PC-9 (cell line): ENCODE measurements around the gene STUM. TPM values are rescaled to one million over a fixed set of nuclear protein-coding genes. Genes with fewer than 3 reads are reported as not detected.
"Not testable (repeated sequence)": the region's sequence is repeated elsewhere in the genome, so short reads cannot be mapped to it uniquely, and the experiment has no call there.

Experiments used
- Bru-seq: library from RNA; stranded (reverse); fragments of 400-500 nt; gene quantifications from one replicate; lab custom pipeline; 2021; lab: Mats Ljungman, UMichigan
- BruChase-seq, 2 experiments: library from RNA; stranded (reverse); fragments of 400-500 nt; gene quantifications; one replicate each; lab custom pipeline; 2021; lab: Mats Ljungman, UMichigan
- BruUV-seq: library from RNA; stranded (reverse); fragments of 400-500 nt; replicated peaks from 2 replicates; lab custom pipeline; 2021; lab: Mats Ljungman, UMichigan
- CTCF ChIA-PET: fragments of 300-600 bp; sonication (Branson Sonifier 250); formaldehyde crosslinking; loops from one replicate; lab custom pipeline; 2022; ENCODE audit warnings: antibody characterized with exemption; lab: Charles Lee
- POLR2A ChIA-PET: fragments of 300-600 bp; sonication (Branson Sonifier 250); formaldehyde crosslinking; loops from one replicate; lab custom pipeline; 2022; ENCODE audit warnings: antibody characterized with exemption; ENCODE audit not compliant: unreplicated experiment; lab: Charles Lee
- DNase-seq, 2 experiments: peaks; one replicate each; pipeline versions ENCODE4 v3.0.0 to v3.0.0-alpha.2; 2015 to 2022; ENCODE audit warnings: mixed read lengths in 1 of 2
- H2AFZ ChIP-seq: fragments of 200-600 bp; sonication (generic); 2 replicates; pipeline ENCODE4 v1.8.1; 2017; ENCODE audit warnings: antibody characterized with exemption
- H3F3A ChIP-seq: fragments of 200-600 bp; sonication (generic); 2 replicates; pipeline ENCODE4 v1.8.1; 2017; ENCODE audit warnings: antibody characterized with exemption, mild to moderate bottlenecking, low read depth; ENCODE audit not compliant: insufficient read depth
- H3K27ac ChIP-seq: fragments of 200-600 bp; sonication (generic); 2 replicates; pipeline ENCODE4 v1.6.1; 2016; ENCODE audit warnings: mixed run types
- H3K27me3 ChIP-seq: fragments of 200-600 bp; sonication (generic); 2 replicates; pipeline ENCODE4 v1.6.1; 2016; ENCODE audit warnings: low read depth, mixed run types; ENCODE audit not compliant: insufficient read depth
- H3K36me3 ChIP-seq: fragments of 200-600 bp; sonication (generic); 2 replicates; pipeline ENCODE4 v1.6.1; 2016; ENCODE audit warnings: low read depth, mixed run types
- H3K4me1 ChIP-seq: fragments of 200-600 bp; sonication (generic); replicated peaks from 2 replicates; pipeline ENCODE4 v1.6.1; 2016; ENCODE audit warnings: mixed run types; ENCODE audit not compliant: insufficient read depth
- H3K4me2 ChIP-seq: fragments of 200-600 bp; sonication (generic); 2 replicates; pipeline ENCODE4 v1.6.1; 2017; ENCODE audit warnings: mixed run types
- H3K4me3 ChIP-seq: fragments of 200-600 bp; sonication (generic); 2 replicates; pipeline ENCODE4 v1.6.1; 2016; ENCODE audit warnings: mixed run types
- H3K79me2 ChIP-seq: fragments of 200-600 bp; sonication (generic); 2 replicates; pipeline ENCODE4 v1.6.1; 2017; ENCODE audit warnings: low read depth, mixed run types
- H3K9me2 ChIP-seq: fragments of 200-600 bp; sonication (generic); 2 replicates; pipeline ENCODE4 v1.8.1; 2017; ENCODE audit warnings: mild to moderate bottlenecking; ENCODE audit not compliant: insufficient read depth
- H3K9me3 ChIP-seq: fragments of 200-600 bp; sonication (generic); 2 replicates; pipeline ENCODE4 v1.8.1; 2016; ENCODE audit warnings: low read depth; ENCODE audit not compliant: insufficient read depth
- H4K20me1 ChIP-seq: fragments of 200-600 bp; sonication (generic); 2 replicates; pipeline ENCODE4 v1.8.1; 2017; ENCODE audit not compliant: insufficient read depth
- CTCF ChIP-seq: fragments of 200-600 bp; sonication (generic); conservative IDR thresholded peaks from 2 replicates; pipeline ENCODE4 v1.6.1; 2017; ENCODE audit warnings: mixed run types, antibody characterized with exemption, mild to moderate bottlenecking, moderate library complexity
- EZH2 ChIP-seq: fragments of 200-600 bp; sonication (generic); IDR thresholded peaks from 2 replicates; pipeline ENCODE4 v1.8.0; 2017; ENCODE audit warnings: antibody characterized with exemption, low read depth
- intact Hi-C: fragments of 100-400 bp; cut with micrococcal nuclease; formaldehyde crosslinking; loops from one replicate; pipeline ENCODE4 v1.10.0; 2022; ENCODE audit not compliant: unreplicated experiment
- long read RNA-seq: library from polyadenylated mRNA; stranded (forward); transcript quantifications from one replicate; pipeline ENCODE4 v2.0.0, GENCODE V29; 2022
- total RNA-seq: library from RNA; stranded (reverse); gene quantifications from 2 replicates; pipeline ENCODE4 v1.2.3, GENCODE V29; 2021

Gene STUM
- total RNA-seq: not detected in 2 replicates
- Bru-seq, nascent RNA: not detected
- BruChase-seq, experiment 1, labeled RNA remaining after a 2-hour chase: percentile 3 among the genes with signal in this experiment
- BruChase-seq, experiment 2, labeled RNA remaining after a 6-hour chase: not detected
- long read RNA-seq: 0 reads

GRCh38 chr1:226548256-226549093, at the start of gene STUM:
STUM (plus strand) TSS chr1:226548764; CDS start chr1:226548905, 141 bp downstream.
- ChIA-PET POLR2A (interaction anchor here (0.6 kb wide), 1 partner anchor 522 kb away, joined by 13 read pairs; no protein-coding TSS in a partner anchor), CTCF (interaction anchor here (0.6 to 0.7 kb wide), 4 partner anchors 84 to 1075 kb away, joined by 3 to 9 read pairs (median 6); no protein-coding TSS in a partner anchor)
- Histone ChIP-seq H3K4me1 (no peaks in the 10 kb centered on the region), H3K36me3 (no peaks in the 10 kb centered on the region), H3K27me3 (peaks cover 15% of the 10 kb centered on the region; the same call in 1 of the 2 replicates), H4K20me1 (no peaks in the 10 kb centered on the region), H3K4me2 (peak within 1 kb of the TSS; percentile 37; the same call in 1 of the 2 replicates), H3K9me3 (no peaks in the 10 kb centered on the region), H3K4me3 (no peak within 1 kb of the TSS), H3K9me2 (no peaks in the 10 kb centered on the region), H2AFZ (no peak within 1 kb of the TSS), H3K79me2 (no peaks in the 10 kb centered on the region), H3K27ac (no peak within 1 kb of the TSS), H3F3A (no peaks in the 10 kb centered on the region)
- TF ChIP-seq CTCF: no peak
- no peak for TF ChIP-seq EZH2
- no peak for DNase-seq
- intact Hi-C loops: loop anchor here (5.0 kb wide), 2 partner anchors 79 to 421 kb away; no protein-coding TSS in a partner anchor
- no TSS peak for BruUV-seq

GRCh38 chr1:226499699-226500098, 48.9 kb upstream of the STUM start:
- H4K20me1 ChIP-seq, H3K4me3 ChIP-seq, H3K27ac ChIP-seq, intact Hi-C loops, POLR2A ChIA-PET, CTCF ChIA-PET, H3K9me2 ChIP-seq, H3K4me2 ChIP-seq, H2AFZ ChIP-seq, H3F3A ChIP-seq, BruUV-seq, H3K36me3 ChIP-seq, H3K4me1 ChIP-seq, H3K79me2 ChIP-seq, DNase-seq, H3K9me3 ChIP-seq: not testable (repeated sequence)
- peaks cover 79% of the 10 kb centered on the region for H3K27me3 ChIP-seq

GRCh38 chr1:226506021-226506420, 42.5 kb upstream of the STUM start:
- no peaks in the 10 kb centered on the region for H3K36me3 ChIP-seq
- no peak overlapping the region for H3K4me3 ChIP-seq
- POLR2A ChIA-PET: no interaction called here
- no peaks in the 10 kb centered on the region for H4K20me1 ChIP-seq
- BruUV-seq: no TSS peak
- intact Hi-C loops: no loop called here
- CTCF ChIA-PET: no interaction called here
- H2AFZ ChIP-seq: no peak overlapping the region
- TF ChIP-seq EZH2 (no peak), CTCF (no peak)
- H3K9me2 ChIP-seq: no peaks in the 10 kb centered on the region
- H3K27ac ChIP-seq: no peak overlapping the region
- peaks cover 68% of the 10 kb centered on the region for H3K27me3 ChIP-seq
- H3K4me1 ChIP-seq: no peaks in the 10 kb centered on the region
- no peaks in the 10 kb centered on the region for H3K9me3 ChIP-seq
- no peak overlapping the region for H3K4me2 ChIP-seq
- H3F3A ChIP-seq: no peaks in the 10 kb centered on the region
- DNase-seq: no peak
- no peaks in the 10 kb centered on the region for H3K79me2 ChIP-seq
